H1 (cell line): ENCODE results near the gene AGBL4. TPM values are rescaled to one million over a fixed set of nuclear protein-coding genes. Genes with fewer than 3 reads are reported as not detected.

Source experiments
- CBX8 ChIP-seq: fragments of 300-800, 300-1000 bp; sonication (generic); IDR thresholded peaks from 2 replicates; pipeline ENCODE4 v1.7.1; 2016; ENCODE audit warnings: low read depth, low read length, borderline replicate concordance
- CTCF ChIP-seq, 3 experiments: IDR thresholded peaks; 1 replicate in 2 of 3; 2 replicates in 1 of 3; pipeline versions ENCODE4 v1.5.1 to v1.6.1; 2011; ENCODE audit warnings: low read length in 3 of 3, mild to moderate bottlenecking in 3 of 3, inconsistent platforms in 2 of 3, low read depth in 1 of 3, moderate library complexity in 1 of 3; ENCODE audit not compliant: insufficient read depth in 1 of 3; ENCODE audit errors: control extremely low read depth in 1 of 3
- GABPA ChIP-seq: IDR thresholded peaks from 2 replicates; pipeline ENCODE4 v1.6.1; 2011; ENCODE audit warnings: mild to moderate bottlenecking, low read length, moderate library complexity, borderline replicate concordance; ENCODE audit not compliant: insufficient read depth
- polyA plus RNA-seq, 7 experiments: library from polyadenylated mRNA; depleted of rRNA in 3 of 7; stranded (reverse) in 5 of 7; unstranded in 2 of 7; fragments of >200 nt in 5 of 7; fragments of 200-250 nt in 2 of 7; gene quantifications; 1 replicate in 5 of 7; 2 replicates in 1 of 7; 4 replicates in 1 of 7; pipeline versions ENCODE4 v1.2.1 to v1.2.3, GENCODE V29; 2011 to 2013; ENCODE audit warnings: missing spikeins in 2 of 7, mixed read lengths in 2 of 7
- total RNA-seq: library from RNA; stranded (reverse); fragmentation: NEBNext Ultra II Directional; extraction: Animal tissue kit (Norgen Biotek cat#: 25700); gene quantifications from 2 replicates; pipeline ENCODE4 v1.2.1, GENCODE V29; 2021

Gene AGBL4
- total and polyA plus RNA-seq, 2 of the 8 experiments (the other 6 are each of a cell fraction or from before 2014, with no cell fraction given), result 0.41 to 0.45 TPM

GRCh38 chr1:48773133-48773532 lies 1250.6 kb downstream of the AGBL4 start (continued):
- no peak for TF ChIP-seq CTCF (IDR thresholded peaks at IDR 0.05; ENCODE audit: control extremely low read depth in 1 of 3, insufficient read depth in 1 of 3, low read depth in 1 of 3, low read length in 3 of 3)
- no peak for TF ChIP-seq GABPA
- TF ChIP-seq CBX8, result no peak
